ENCODE results near the gene SIRT4. TPM values are rescaled to one million over a fixed set of nuclear protein-coding genes. Genes with fewer than 3 reads are reported as not detected.

SIRT4 gene
- polyA plus RNA-seq, 1 of the 3 experiments (the other 2 are of a cell fraction) = 1.1 TPM

GRCh38 chr12:120292661-120293531, 9.2 kb upstream of the SIRT4 start, which contains the start of gene RNU4-1 (continued):
- TF ChIP-seq TAF1 (IDR thresholded peaks at IDR 0.05; ENCODE audit: borderline replicate concordance, low read depth, low read length) = no peak
- no peak; the same call in 1 of the 2 replicates for TF ChIP-seq YY1 (IDR thresholded peaks at IDR 0.05; ENCODE audit: low read depth)
- no peak for TF ChIP-seq RAD21 (IDR thresholded peaks at IDR 0.05; ENCODE audit: low read length)
- TF ChIP-seq RXRA (IDR thresholded peaks at IDR 0.05; ENCODE audit: borderline replicate concordance, low read depth) = peak; percentile 12; the same call in 1 of the 2 replicates
- peak; percentile 22; the same call in 1 of the 2 replicates for TF ChIP-seq ELF1 (IDR thresholded peaks at IDR 0.05)
- TF ChIP-seq FOXJ3 (CRISPR knock-in tag; IDR thresholded peaks at IDR 0.05) = no peak
- peak; percentile 48; the same call in 1 of the 2 replicates for TF ChIP-seq RFX5 (IDR thresholded peaks at IDR 0.05; ENCODE audit: low read length)
- peak; percentile 70; the same call in 1 of the 2 replicates for TF ChIP-seq REST (IDR thresholded peaks at IDR 0.05; ENCODE audit: low read depth, low read length)
- TF ChIP-seq SMC3 (IDR thresholded peaks at IDR 0.05; ENCODE audit: low read depth, low read length) = no peak

- POLR2A ChIA-PET = no interaction called here
- TF ChIP-seq CTCF (IDR thresholded peaks at IDR 0.05) = peak; percentile 50
- no peak for TF ChIP-seq JUND (IDR thresholded peaks at IDR 0.05)
- no peak for TF ChIP-seq CHD2 (IDR thresholded peaks at IDR 0.05; ENCODE audit: low read length, partially characterized antibody)
- TF ChIP-seq RCOR1 (IDR thresholded peaks at IDR 0.05; ENCODE audit: low read length) = no peak
- Histone ChIP-seq H3K9me3 (no peaks in the 10 kb centered on the region), H3K4me3 (ENCODE audit: low read depth in 2 of 2, low read length in 1 of 2) (no peak overlapping the region; a peak in 1 of 4 replicates), H3K36me3 (replicated peaks in 1 of 2; ENCODE audit: control insufficient read depth in 1 of 2, insufficient read depth in 2 of 2, low read length in 1 of 2) (no peaks in the 10 kb centered on the region), H3F3A (replicated peaks; ENCODE audit: insufficient read depth) (peaks cover 6% of the 10 kb centered on the region), H3K79me2 (ENCODE audit: insufficient read depth) (no peaks in the 10 kb centered on the region), H3K27me3 (ENCODE audit: insufficient read depth) (no peaks in the 10 kb centered on the region), H3K9me2 (no peaks in the 10 kb centered on the region), H3K9ac (no peak overlapping the region), H2AFZ (ENCODE audit: low read depth) (no peak overlapping the region), H3K4me2 (no peak overlapping the region), H4K20me1 (ENCODE audit: insufficient read depth) (no peaks in the 10 kb centered on the region), H3K27ac (ENCODE audit: low read depth in 2 of 2, low read length in 1 of 2) (no peak overlapping the region), H3K4me1 (ENCODE audit: control insufficient read depth in 1 of 2, insufficient read depth in 2 of 2, low read depth in 1 of 2, low read length in 1 of 2) (peaks cover 4 to 5% of the 10 kb centered on the region in 2 experiments; a peak in 2 of 4 replicates)
- CTCF ChIA-PET = interaction anchor here (1.0 to 5.2 kb wide), 7 partner anchors 10 to 189 kb away, joined by 3 to 57 read pairs (median 7); partner anchors contain the start of genes RNU4-1, RNU4-2 and SIRT4
- DNase-seq = no peak
- WGBS (ENCODE audit: low lambda C conversion rate) = 57% methylated on average over 5 of the region's 5 CpGs
Measured at GRCh38 chr12:120314220-120314619, 12.1 kb downstream of the SIRT4 start.

All from SK-N-SH (cell line).